Stimulated activated CD8-positive, alpha-beta memory T cell treated with anti-CD3 and anti-CD28 coated beads, Interleukin-15, amount 100 ng/mL, for 4 hours (primary cell): Measurements from ENCODE around the gene SLC35E4.
"Not testable (repeated sequence)": the region's sequence is repeated elsewhere in the genome, so short reads cannot be mapped to it uniquely, and the experiment has no call there.

ENCODE experiments used
- DNase-seq, 2 donors: peaks; one replicate each; pipeline ENCODE4 v3.0.0-alpha.2; 2020; ENCODE audit warnings: low read depth in 2 of 2

Gene SLC35E4

GRCh38 chr22:30650508-30651116, 15.0 kb downstream of the SLC35E4 start:
- no peak for DNase-seq

- DNase-seq = no peak
These were observed 17.3 kb downstream of the SLC35E4 start for GRCh38 chr22:30652852-30653251.

GRCh38 chr22:30654361-30654760, 18.8 kb downstream of the SLC35E4 start:
- DNase-seq = no peak

- no peak for DNase-seq
These were observed 20.0 kb downstream of the SLC35E4 start for GRCh38 chr22:30655532-30655931.

- DNase-seq = no peak
These were observed 26.5 kb downstream of the SLC35E4 start for GRCh38 chr22:30662040-30662439.

- DNase-seq = no peak
These were observed 29.2 kb downstream of the SLC35E4 start for GRCh38 chr22:30664798-30665197.

- no peak for DNase-seq
These were observed 29.7 kb downstream of the SLC35E4 start for GRCh38 chr22:30665266-30665665.

GRCh38 chr22:30665786-30666185, 30.2 kb downstream of the SLC35E4 start:
- no peak for DNase-seq

- no peak for DNase-seq
These were observed 31.5 kb downstream of the SLC35E4 start for GRCh38 chr22:30667107-30667493.

GRCh38 chr22:30667494-30668385, 32.2 kb downstream of the SLC35E4 start, which contains the start of gene DUSP18:
Gene DUSP18 (minus strand): TSS chr22:30667875. CDS start chr22:30664003, 3,872 bp downstream.
- peak; percentile 83 to 89 for DNase-seq

- DNase-seq = no peak
These were observed 32.8 kb downstream of the SLC35E4 start for GRCh38 chr22:30668386-30668710.

GRCh38 chr22:30671071-30671470, 35.5 kb downstream of the SLC35E4 start:
- DNase-seq = no peak

GRCh38 chr22:30673136-30673535, 37.6 kb downstream of the SLC35E4 start:
- DNase-seq = no peak

GRCh38 chr22:30674482-30674881, 38.9 kb downstream of the SLC35E4 start:
- no peak for DNase-seq

GRCh38 chr22:30675436-30675835, 39.9 kb downstream of the SLC35E4 start:
- DNase-seq = no peak

GRCh38 chr22:30676565-30676964, 41.0 kb downstream of the SLC35E4 start:
- not testable (repeated sequence) for DNase-seq

- not testable (repeated sequence) for DNase-seq
These were observed 44.5 kb downstream of the SLC35E4 start for GRCh38 chr22:30679895-30680690.

- DNase-seq = no peak
These were observed 45.6 kb downstream of the SLC35E4 start for GRCh38 chr22:30680991-30681770.

- DNase-seq = no peak
These were observed 46.2 kb downstream of the SLC35E4 start for GRCh38 chr22:30681831-30682230.

- no peak for DNase-seq
These were observed 49.6 kb downstream of the SLC35E4 start for GRCh38 chr22:30685178-30685577.

- no peak for DNase-seq
These were observed 51.8 kb downstream of the SLC35E4 start for GRCh38 chr22:30687358-30687757.

GRCh38 chr22:30689622-30690021, 54.0 kb downstream of the SLC35E4 start:
- no peak for DNase-seq
